ENCODE results near the gene FAM180B.

The FAM180B gene

DNA sequence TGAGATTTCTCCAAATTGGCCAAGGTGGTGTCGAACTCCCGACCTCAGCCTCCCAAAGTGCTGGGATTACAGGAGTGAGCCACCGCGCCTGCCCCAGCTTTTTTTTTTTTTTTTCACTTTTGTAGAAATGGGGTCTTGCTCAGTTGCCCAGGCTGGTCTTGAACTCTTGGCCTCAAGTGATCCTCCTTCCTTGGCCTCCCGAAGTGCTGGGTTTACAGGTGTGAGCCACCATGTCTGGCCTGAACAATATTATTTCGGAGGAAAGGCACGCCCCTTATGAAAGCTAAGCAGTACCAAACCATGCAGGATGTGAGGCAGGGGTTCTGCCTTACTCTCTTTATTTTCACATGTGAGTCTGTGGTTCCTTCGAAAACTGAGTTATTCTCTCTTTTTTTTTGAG is 39.8 kb downstream of the FAM180B start:
- peaks cover 41 to 87% of the 10 kb centered on the region in 2 experiments for H3K36me3 ChIP-seq (ENCODE audit: control insufficient read depth in 2 of 2, insufficient read depth in 1 of 2, low read length in 2 of 2)
- H3K4me3 ChIP-seq (ENCODE audit: low read depth, low read length): no peak overlapping the region
- no peaks in the 10 kb centered on the region for H3K4me1 ChIP-seq (ENCODE audit: control insufficient read depth, insufficient read depth, low read length)
- no peaks in the 10 kb centered on the region for H3K9me3 ChIP-seq (ENCODE audit: control insufficient read depth, insufficient read depth, low read depth, low read length)
- TF ChIP-seq ZNF140 (tag by site-specific recombination; IDR thresholded peaks at IDR 0.05) (no peak), HOXC10 (CRISPR knock-in tag; IDR thresholded peaks at IDR 0.05) (no peak), MEIS1 (CRISPR knock-in tag; IDR thresholded peaks at IDR 0.05; ENCODE audit: borderline replicate concordance) (no peak), ZFP69B (tag by site-specific recombination; IDR thresholded peaks at IDR 0.05) (no peak), ZFHX2 (tag by site-specific recombination; conservative IDR thresholded peaks at IDR 0.05) (no peak), SP2 (tag by site-specific recombination; IDR thresholded peaks at IDR 0.05) (no peak), ZBTB17 (tag by site-specific recombination; IDR thresholded peaks at IDR 0.05) (no peak), ZNF37A (tag by site-specific recombination; IDR thresholded peaks at IDR 0.05) (no peak), ZNF214 (tag by site-specific recombination; IDR thresholded peaks at IDR 0.05; ENCODE audit: borderline replicate concordance) (no peak), ZNF623 (tag by site-specific recombination; IDR thresholded peaks at IDR 0.05) (no peak), ZNF302 (tag by site-specific recombination; IDR thresholded peaks at IDR 0.05; ENCODE audit: low read depth) (no peak), ZNF791 (tag by site-specific recombination; IDR thresholded peaks at IDR 0.05) (no peak)
- TF ChIP-seq, protein P1, sequence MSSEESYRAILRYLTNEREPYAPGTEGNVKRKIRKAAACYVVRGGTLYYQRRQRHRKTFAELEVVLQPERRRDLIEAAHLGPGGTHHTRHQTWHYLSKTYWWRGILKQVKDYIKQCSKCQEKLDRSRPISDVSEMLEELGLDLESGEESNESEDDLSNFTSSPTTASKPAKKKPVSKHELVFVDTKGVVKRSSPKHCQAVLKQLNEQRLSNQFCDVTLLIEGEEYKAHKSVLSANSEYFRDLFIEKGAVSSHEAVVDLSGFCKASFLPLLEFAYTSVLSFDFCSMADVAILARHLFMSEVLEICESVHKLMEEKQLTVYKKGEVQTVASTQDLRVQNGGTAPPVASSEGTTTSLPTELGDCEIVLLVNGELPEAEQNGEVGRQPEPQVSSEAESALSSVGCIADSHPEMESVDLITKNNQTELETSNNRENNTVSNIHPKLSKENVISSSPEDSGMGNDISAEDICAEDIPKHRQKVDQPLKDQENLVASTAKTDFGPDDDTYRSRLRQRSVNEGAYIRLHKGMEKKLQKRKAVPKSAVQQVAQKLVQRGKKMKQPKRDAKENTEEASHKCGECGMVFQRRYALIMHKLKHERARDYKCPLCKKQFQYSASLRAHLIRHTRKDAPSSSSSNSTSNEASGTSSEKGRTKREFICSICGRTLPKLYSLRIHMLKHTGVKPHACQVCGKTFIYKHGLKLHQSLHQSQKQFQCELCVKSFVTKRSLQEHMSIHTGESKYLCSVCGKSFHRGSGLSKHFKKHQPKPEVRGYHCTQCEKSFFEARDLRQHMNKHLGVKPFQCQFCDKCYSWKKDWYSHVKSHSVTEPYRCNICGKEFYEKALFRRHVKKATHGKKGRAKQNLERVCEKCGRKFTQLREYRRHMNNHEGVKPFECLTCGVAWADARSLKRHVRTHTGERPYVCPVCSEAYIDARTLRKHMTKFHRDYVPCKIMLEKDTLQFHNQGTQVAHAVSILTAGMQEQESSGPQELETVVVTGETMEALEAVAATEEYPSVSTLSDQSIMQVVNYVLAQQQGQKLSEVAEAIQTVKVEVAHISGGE (tag by site-specific recombination; conservative IDR thresholded peaks at IDR 0.05; ENCODE audit: low read depth): no peak
- TF ChIP-seq, protein P2, sequence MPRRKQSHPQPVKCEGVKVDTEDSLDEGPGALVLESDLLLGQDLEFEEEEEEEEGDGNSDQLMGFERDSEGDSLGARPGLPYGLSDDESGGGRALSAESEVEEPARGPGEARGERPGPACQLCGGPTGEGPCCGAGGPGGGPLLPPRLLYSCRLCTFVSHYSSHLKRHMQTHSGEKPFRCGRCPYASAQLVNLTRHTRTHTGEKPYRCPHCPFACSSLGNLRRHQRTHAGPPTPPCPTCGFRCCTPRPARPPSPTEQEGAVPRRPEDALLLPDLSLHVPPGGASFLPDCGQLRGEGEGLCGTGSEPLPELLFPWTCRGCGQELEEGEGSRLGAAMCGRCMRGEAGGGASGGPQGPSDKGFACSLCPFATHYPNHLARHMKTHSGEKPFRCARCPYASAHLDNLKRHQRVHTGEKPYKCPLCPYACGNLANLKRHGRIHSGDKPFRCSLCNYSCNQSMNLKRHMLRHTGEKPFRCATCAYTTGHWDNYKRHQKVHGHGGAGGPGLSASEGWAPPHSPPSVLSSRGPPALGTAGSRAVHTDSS (tag by site-specific recombination; IDR thresholded peaks at IDR 0.05): no peak
- TF ChIP-seq, protein P3, sequence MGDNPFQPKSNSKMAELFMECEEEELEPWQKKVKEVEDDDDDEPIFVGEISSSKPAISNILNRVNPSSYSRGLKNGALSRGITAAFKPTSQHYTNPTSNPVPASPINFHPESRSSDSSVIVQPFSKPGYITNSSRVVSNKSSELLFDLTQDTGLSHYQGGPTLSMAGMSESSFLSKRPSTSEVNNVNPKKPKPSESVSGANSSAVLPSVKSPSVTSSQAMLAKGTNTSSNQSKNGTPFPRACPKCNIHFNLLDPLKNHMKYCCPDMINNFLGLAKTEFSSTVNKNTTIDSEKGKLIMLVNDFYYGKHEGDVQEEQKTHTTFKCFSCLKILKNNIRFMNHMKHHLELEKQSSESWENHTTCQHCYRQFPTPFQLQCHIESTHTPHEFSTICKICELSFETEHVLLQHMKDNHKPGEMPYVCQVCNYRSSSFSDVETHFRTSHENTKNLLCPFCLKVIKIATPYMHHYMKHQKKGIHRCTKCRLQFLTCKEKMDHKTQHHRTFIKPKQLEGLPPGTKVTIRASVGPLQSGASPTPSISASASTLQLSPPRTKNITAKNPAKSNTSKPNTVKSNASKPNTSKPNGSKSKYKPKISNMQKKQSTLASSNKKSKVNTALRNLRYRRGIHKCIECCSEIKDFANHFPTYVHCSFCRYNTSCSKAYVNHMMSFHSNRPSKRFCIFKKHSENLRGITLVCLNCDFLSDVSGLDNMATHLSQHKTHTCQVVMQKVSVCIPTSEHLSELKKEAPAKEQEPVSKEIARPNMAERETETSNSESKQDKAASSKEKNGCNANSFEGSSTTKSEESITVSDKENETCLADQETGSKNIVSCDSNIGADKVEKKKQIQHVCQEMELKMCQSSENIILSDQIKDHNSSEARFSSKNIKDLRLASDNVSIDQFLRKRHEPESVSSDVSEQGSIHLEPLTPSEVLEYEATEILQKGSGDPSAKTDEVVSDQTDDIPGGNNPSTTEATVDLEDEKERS (tag by site-specific recombination; IDR thresholded peaks at IDR 0.05): no peak
- TF ChIP-seq, protein P4, sequence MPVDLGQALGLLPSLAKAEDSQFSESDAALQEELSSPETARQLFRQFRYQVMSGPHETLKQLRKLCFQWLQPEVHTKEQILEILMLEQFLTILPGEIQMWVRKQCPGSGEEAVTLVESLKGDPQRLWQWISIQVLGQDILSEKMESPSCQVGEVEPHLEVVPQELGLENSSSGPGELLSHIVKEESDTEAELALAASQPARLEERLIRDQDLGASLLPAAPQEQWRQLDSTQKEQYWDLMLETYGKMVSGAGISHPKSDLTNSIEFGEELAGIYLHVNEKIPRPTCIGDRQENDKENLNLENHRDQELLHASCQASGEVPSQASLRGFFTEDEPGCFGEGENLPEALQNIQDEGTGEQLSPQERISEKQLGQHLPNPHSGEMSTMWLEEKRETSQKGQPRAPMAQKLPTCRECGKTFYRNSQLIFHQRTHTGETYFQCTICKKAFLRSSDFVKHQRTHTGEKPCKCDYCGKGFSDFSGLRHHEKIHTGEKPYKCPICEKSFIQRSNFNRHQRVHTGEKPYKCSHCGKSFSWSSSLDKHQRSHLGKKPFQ (tag by site-specific recombination; IDR thresholded peaks at IDR 0.05): no peak
- TF ChIP-seq, protein P5, sequence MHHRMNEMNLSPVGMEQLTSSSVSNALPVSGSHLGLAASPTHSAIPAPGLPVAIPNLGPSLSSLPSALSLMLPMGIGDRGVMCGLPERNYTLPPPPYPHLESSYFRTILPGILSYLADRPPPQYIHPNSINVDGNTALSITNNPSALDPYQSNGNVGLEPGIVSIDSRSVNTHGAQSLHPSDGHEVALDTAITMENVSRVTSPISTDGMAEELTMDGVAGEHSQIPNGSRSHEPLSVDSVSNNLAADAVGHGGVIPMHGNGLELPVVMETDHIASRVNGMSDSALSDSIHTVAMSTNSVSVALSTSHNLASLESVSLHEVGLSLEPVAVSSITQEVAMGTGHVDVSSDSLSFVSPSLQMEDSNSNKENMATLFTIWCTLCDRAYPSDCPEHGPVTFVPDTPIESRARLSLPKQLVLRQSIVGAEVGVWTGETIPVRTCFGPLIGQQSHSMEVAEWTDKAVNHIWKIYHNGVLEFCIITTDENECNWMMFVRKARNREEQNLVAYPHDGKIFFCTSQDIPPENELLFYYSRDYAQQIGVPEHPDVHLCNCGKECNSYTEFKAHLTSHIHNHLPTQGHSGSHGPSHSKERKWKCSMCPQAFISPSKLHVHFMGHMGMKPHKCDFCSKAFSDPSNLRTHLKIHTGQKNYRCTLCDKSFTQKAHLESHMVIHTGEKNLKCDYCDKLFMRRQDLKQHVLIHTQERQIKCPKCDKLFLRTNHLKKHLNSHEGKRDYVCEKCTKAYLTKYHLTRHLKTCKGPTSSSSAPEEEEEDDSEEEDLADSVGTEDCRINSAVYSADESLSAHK (tag by site-specific recombination; IDR thresholded peaks at IDR 0.05): no peak
- ChIA-PET POLR2A (no interaction called here), CTCF (interaction anchor here (1.0 to 1.3 kb wide), 2 partner anchors 9 to 23 kb away, joined by 3 to 6 read pairs; no protein-coding TSS in a partner anchor)
- H3K27ac ChIP-seq (ENCODE audit: extremely low read depth, low read depth, low read length): no peak overlapping the region

All from HEK293 (cell line).